COLO668 (cell line): ENCODE results near the gene TAF11L6.
"Not testable (repeated sequence)": the region's sequence is repeated elsewhere in the genome, so short reads cannot be mapped to it uniquely, and the experiment has no call there.

Source experiments
- DNase-seq: peaks from one replicate; lab custom pipeline; 2025; ENCODE audit not compliant: unreplicated experiment; lab: John Stamatoyannopoulos, UW

TAF11L6 gene

DNA sequence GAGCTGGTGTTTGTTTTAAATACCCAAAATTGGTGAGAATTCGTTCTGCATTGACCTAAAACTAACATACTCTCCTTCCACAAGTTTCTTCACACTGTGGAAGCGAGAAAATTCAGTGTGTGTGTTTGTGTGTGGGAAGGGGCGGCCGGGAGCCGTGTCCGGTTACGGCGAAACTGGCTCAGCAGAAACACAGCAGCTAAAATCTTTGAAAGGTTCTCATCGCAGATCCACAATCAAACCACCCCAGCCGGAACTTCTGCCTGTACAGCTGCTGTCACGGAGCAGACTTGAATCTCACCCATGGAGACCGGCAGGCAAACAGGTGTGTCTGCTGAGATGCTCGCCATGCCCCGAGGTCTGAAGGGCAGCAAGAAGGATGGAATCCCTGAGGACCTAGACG lies at the start of gene TAF11L6:
Gene TAF11L6 (plus strand): TSS at position 301 of the 400 bp plus-strand sequence.
- not testable (repeated sequence) for DNase-seq

DNA sequence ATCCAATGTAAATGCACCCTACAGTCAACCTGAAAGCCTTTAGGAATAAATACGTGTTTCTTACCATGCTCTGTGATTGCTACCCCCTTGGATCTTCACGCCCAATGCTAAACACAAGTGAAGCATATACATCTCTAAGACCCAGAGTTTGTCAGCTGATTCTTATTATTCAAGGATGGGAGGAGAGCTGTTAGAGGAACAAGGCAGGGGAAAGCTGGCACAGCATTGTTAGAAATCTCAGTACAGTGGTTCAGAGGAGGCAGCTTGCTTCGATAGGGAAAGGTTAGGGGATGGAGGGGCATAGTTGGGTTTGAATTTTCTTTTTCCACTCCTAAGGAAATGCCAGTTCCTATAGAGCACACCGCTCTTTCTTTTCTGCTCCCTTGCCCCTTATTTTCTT lies 47.1 kb upstream of the TAF11L6 start:
- no peak for DNase-seq

DNA sequence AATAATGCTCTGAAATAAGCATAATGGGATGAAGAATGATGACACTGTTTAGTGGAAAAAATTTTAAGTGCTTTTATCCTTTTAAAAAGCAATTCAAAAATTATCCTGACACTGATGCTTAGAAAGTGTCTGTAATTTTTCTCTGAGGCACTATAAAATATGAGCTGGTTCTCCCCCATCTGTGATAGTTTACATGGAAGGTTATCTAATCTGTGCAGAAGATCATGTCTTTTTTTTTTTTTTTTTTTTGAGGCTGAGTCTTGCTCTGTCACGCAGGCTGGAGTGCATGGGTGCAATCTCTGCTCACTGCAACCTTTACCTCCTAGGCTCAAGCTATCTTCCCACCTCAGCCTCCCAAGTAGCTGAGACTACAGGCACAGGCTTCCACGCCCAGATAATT lies 45.7 kb upstream of the TAF11L6 start:
- no peak for DNase-seq

DNA sequence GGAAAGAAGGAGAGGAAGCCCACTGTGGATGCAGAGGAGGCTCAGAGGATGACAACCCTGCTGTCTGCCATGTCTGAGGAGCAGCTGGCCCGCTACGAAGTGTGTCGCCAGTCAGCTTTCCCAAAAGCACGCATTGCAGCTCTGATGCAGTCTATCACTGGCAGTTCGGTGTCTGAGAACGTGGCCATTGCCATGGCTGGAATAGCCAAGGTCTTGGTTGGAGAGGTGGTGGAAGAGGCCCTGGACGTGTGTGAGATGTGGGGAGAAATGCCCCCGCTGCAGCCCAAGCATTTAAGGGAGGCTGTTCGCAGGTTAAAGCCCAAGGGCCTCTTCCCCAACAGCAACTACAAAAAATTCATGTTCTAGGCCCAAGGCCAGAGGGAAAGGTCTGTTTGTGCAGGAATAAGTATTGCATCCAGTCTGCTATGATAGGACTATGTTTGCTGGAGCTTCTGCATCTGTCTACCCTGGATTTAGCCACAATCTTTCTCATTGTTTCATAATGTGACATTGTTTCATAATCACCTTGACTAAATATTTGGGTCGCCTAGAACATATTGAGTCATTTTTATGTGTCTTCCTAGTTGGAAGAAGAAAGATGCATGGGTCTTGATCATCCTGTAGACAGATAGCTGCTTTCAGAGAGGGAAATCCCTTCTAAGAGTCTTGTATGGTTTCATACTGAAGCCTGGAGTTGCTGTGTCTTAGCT lies 41.9 kb upstream of the TAF11L6 start:
- DNase-seq, result not testable (repeated sequence)

- no peak for DNase-seq
Measured at GRCh38 chr5:17487174-17487512, 41.3 kb upstream of the TAF11L6 start.

DNA sequence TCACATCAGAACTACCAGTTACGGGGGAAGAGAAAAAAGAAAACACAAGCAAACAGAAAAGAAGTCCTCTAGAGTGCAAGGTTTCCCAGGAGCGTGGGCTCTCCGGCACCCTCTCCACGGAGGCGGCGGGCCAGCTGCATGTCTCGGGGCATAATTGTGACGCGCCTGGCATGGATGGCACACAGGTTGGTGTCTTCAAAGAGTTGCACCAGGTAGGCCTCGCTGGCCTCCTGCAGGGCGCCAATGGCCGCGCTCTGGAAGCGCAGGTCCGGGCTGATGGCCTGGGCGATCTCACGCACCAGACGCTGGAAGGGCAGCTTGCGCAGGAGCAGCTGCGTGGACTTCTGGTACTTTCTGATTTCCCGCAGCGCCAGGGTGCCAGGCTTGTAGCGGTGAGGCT lies 37.2 kb upstream of the TAF11L6 start:
- DNase-seq, result not testable (repeated sequence)

- DNase-seq, result no peak
Measured at GRCh38 chr5:17492770-17493169, 35.7 kb upstream of the TAF11L6 start.

DNA sequence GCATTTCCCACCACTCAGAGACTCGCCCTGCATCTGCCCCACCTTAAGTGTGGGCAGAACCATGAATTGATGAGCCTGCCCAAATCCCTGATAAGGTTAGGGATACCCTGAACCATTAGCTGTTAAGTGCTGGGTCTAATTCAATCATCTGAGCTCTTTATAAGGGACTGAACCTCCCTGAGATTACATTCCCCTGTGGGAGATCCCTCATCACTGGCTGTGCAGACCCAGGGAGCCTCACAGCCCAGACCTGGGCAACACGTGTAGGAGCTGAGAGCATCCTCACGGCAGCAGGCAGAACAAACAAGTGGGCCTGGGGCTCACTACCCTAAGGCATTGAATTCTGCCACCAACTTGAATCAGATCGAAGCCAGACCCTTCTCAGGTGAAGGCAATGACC lies 31.0 kb upstream of the TAF11L6 start:
- DNase-seq, result no peak

GRCh38 chr5:17497931-17498330 lies 30.5 kb upstream of the TAF11L6 start, which contains the start of gene TAF11L2:
Gene TAF11L2, plus strand, starts transcription at chr5:17498231.
- not testable (repeated sequence) for DNase-seq

GRCh38 chr5:17511775-17512325 lies 16.6 kb upstream of the TAF11L6 start:
- DNase-seq, result no peak

DNA sequence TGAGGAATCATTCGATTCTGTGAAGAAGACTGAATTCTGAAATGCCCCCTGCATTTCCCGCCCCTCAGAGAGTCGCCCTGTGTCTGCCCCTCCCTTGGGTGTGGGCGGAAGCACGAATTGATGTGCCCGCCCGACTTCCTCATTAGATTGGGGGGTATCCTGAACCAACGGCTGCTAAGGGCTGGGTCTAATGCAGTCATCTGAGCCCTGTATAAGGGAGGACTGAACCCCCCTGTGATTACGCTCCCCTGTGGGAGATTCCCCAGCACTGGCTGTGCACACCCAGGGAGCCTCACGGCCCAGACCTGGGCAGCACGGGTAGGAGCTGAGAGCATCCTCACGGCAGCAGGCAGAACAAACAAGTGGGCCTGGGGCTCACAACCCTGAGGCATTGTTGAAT lies 10.9 kb upstream of the TAF11L6 start:
- DNase-seq, result not testable (repeated sequence)

- DNase-seq, result not testable (repeated sequence)
Measured at GRCh38 chr5:17518067-17518466, 10.4 kb upstream of the TAF11L6 start, which contains the start of gene TAF11L3. Gene TAF11L3, plus strand, starts transcription at chr5:17518367.

GRCh38 chr5:17519508-17519907 lies 9.0 kb upstream of the TAF11L6 start:
- DNase-seq, result not testable (repeated sequence)

GRCh38 chr5:17521501-17521900 lies 7.0 kb upstream of the TAF11L6 start, which contains the start of gene TAF11L4:
Gene TAF11L4, plus strand, starts transcription at chr5:17521801.
- DNase-seq, result not testable (repeated sequence)

- DNase-seq, result not testable (repeated sequence)
Measured at GRCh38 chr5:17524935-17525334, 3.5 kb upstream of the TAF11L6 start, which contains the start of gene TAF11L5. Gene TAF11L5, plus strand, starts transcription at chr5:17525235.

DNA sequence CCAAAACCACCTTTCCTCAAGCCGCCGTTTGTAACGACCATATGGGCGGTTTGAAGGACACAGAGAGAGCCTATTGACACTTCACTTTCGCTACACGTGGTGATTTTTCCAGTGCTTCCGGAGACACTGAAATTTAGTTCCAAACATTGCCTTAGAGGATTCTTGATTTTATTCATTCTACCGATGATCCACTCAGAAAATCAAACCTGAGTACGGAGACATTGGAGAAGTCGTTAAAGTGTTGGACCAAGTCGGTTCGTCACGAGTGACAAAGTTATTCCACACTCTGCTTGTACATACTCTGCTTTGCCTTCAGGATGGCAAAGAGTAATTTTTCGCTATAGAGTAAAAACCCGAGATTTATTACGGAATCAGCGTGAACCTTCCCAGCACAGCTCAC lies 2.0 kb upstream of the TAF11L6 start:
- DNase-seq, result not testable (repeated sequence)
